K562 (cell line): ENCODE results near the gene MDC1. TPM values are rescaled to one million over a fixed set of nuclear protein-coding genes. Genes with fewer than 3 reads are reported as not detected.

ENCODE experiments used
- ADNP ChIP-seq: fragments of 200-800 bp; sonication (Bioruptor generic); IDR thresholded peaks from 2 replicates; pipeline ENCODE4 v1.6.1; 2016; ENCODE audit warnings: missing genetic modification characterization, missing compliant biosample characterization
- ATF1 ChIP-seq, 2 experiments: fragments of 450-650 bp in 1 of 2; IDR thresholded peaks; 2 replicates each; pipeline ENCODE4 v1.6.1; 2016; ENCODE audit warnings: missing compliant biosample characterization in 1 of 2, missing genetic modification characterization in 1 of 2
- CTBP1 ChIP-seq: fragments of 450-650 bp; IDR thresholded peaks from 2 replicates; pipeline ENCODE4 v1.6.1; 2016; ENCODE audit warnings: borderline replicate concordance
- E2F1 ChIP-seq: sonication (generic); formaldehyde crosslinking; IDR thresholded peaks from 2 replicates; pipeline ENCODE4 v1.8.1; 2023; ENCODE audit warnings: mild to moderate bottlenecking, missing genetic modification reagents, moderate library complexity
- ESRRB ChIP-seq: fragments of 250-450 bp; sonication (Bioruptor Pico); IDR thresholded peaks from 2 replicates; pipeline ENCODE4 v1.5.0; 2020; ENCODE audit warnings: mild to moderate bottlenecking, moderate library complexity, borderline replicate concordance
- FOXA1 ChIP-seq: fragments of 450-650 bp; IDR thresholded peaks from 2 replicates; pipeline ENCODE4 v1.6.1; 2016; ENCODE audit warnings: mild to moderate bottlenecking, borderline replicate concordance
- GTF2F1 ChIP-seq: IDR thresholded peaks from 2 replicates; pipeline ENCODE4 v1.6.1; 2011; ENCODE audit warnings: low read depth, low read length, improper control_type of control experiment
- MAFK ChIP-seq: IDR thresholded peaks from 2 replicates; pipeline ENCODE4 v1.6.1; 2011; ENCODE audit warnings: low read length, improper control_type of control experiment
- NFXL1 ChIP-seq: fragments of 450-650 bp; formaldehyde crosslinking; IDR thresholded peaks from 2 replicates; pipeline ENCODE4 v1.4.0; 2021; ENCODE audit warnings: mild to moderate bottlenecking
- NR3C1 ChIP-seq: sonication (generic); formaldehyde crosslinking; IDR thresholded peaks from 2 replicates; pipeline ENCODE4 v1.8.1; 2022; ENCODE audit warnings: missing genetic modification reagents
- PTBP1 ChIP-seq: fragments of 200-400 bp; formaldehyde crosslinking; IDR thresholded peaks from 2 replicates; pipeline ENCODE4 v1.6.1; 2017; ENCODE audit warnings: low read depth, low read length
- PTRF ChIP-seq: fragments of 450-650 bp; IDR thresholded peaks from 2 replicates; pipeline ENCODE4 v1.6.1; 2016; ENCODE audit warnings: mild to moderate bottlenecking, missing genetic modification characterization, missing compliant biosample characterization
- RBBP5 ChIP-seq: fragments of 200-600 bp; sonication (generic); IDR thresholded peaks from 2 replicates; pipeline ENCODE4 v1.6.1; 2012; ENCODE audit warnings: borderline replicate concordance, mild to moderate bottlenecking, low read length, control low read depth, inconsistent platforms; ENCODE audit not compliant: insufficient read depth, poor library complexity, severe bottlenecking
- RCOR1 ChIP-seq, 2 experiments: IDR thresholded peaks; 2 replicates each; pipeline ENCODE4 v1.6.1; 2012; ENCODE audit warnings: low read depth in 2 of 2, low read length in 2 of 2, borderline replicate concordance in 1 of 2, improper control_type of control experiment in 1 of 2
- RNF2 ChIP-seq: sonication (generic); IDR thresholded peaks from 2 replicates; pipeline ENCODE4 v1.6.1; 2016
- SNAPC5 ChIP-seq: fragments of 250-450 bp; sonication (Bioruptor Pico); IDR thresholded peaks from 2 replicates; pipeline ENCODE4 v1.8.0; 2021; ENCODE audit warnings: moderate library complexity, mild to moderate bottlenecking, inconsistent platforms
- TBL1XR1 ChIP-seq, 2 experiments: IDR thresholded peaks; 2 replicates each; pipeline ENCODE4 v1.6.1; 2012; ENCODE audit warnings: improper control_type of control experiment in 2 of 2, low read length in 2 of 2, mild to moderate bottlenecking in 1 of 2
- U2AF1 ChIP-seq: fragments of 200-400 bp; formaldehyde crosslinking; optimal IDR thresholded peaks from 2 replicates; pipeline ENCODE3; 2017; ENCODE audit warnings: mild to moderate bottlenecking, low read depth, low read length, moderate library complexity
- VEZF1 ChIP-seq: fragments of 200-800 bp; sonication (Bioruptor generic); IDR thresholded peaks from 2 replicates; pipeline ENCODE4 v1.6.1; 2017; ENCODE audit warnings: missing genetic modification characterization, missing compliant biosample characterization
- ZC3H4 ChIP-seq: sonication (generic); formaldehyde crosslinking; IDR thresholded peaks from 2 replicates; pipeline ENCODE4 v1.9.0; 2021; ENCODE audit warnings: missing genetic modification reagents, borderline replicate concordance
- ZNF12 ChIP-seq: sonication (generic); formaldehyde crosslinking; IDR thresholded peaks from 2 replicates; pipeline ENCODE4 v1.4.0; 2020; ENCODE audit warnings: mild to moderate bottlenecking, missing genetic modification reagents
- ZNF133 ChIP-seq: fragments of 250-450 bp; sonication (Bioruptor Pico); IDR thresholded peaks from 2 replicates; pipeline ENCODE4 v1.4.0; 2020; ENCODE audit warnings: mild to moderate bottlenecking
- ZNF134 ChIP-seq: fragments of 250-450 bp; sonication (Bioruptor Pico); conservative IDR thresholded peaks from 2 replicates; pipeline ENCODE4 v1.4.0; 2020
- ZNF354B ChIP-seq: fragments of 250-450 bp; sonication (Bioruptor Pico); IDR thresholded peaks from 2 replicates; pipeline ENCODE4 v1.4.0; 2020
- ZNF707 ChIP-seq: fragments of 250-450 bp; sonication (Bioruptor Pico); conservative IDR thresholded peaks from 2 replicates; pipeline ENCODE4 v1.8.0; 2022; ENCODE audit warnings: inconsistent platforms, mild to moderate bottlenecking, moderate library complexity
- ZSCAN32 ChIP-seq: fragments of 450-650 bp; formaldehyde crosslinking; IDR thresholded peaks from 2 replicates; pipeline ENCODE4 v1.4.0; 2020; ENCODE audit warnings: mild to moderate bottlenecking, moderate library complexity
- polyA plus RNA-seq, 8 experiments: library from polyadenylated mRNA; depleted of rRNA in 4 of 8; stranded (reverse) in 5 of 8; unstranded in 3 of 8; fragments of >200 nt; fragmentation: Nextera tagmentation in 2 of 8; fragmentation: Illumina TruSeq in 1 of 8; extraction: Ambion mirVana in 2 of 8; extraction: Trizol in 1 of 8; gene quantifications; 2 replicates each; pipeline versions ENCODE4 v1.2.1 to v1.2.3, GENCODE V29; 2011 to 2014; ENCODE audit warnings: inconsistent platforms in 1 of 8, missing spikeins in 1 of 8
- total RNA-seq, 7 experiments: library from RNA; depleted of rRNA in 6 of 7; stranded (reverse); fragments of >200 nt in 6 of 7; fragmentation: Illumina TruSeq in 2 of 7; extraction: Trizol in 2 of 7; gene quantifications; 2 replicates each; pipeline versions ENCODE4 v1.2.1 to v1.2.3, GENCODE V29; 2011 to 2021; ENCODE audit warnings: low replicate concordance in 1 of 7

MDC1 gene
- total and polyA plus RNA-seq, 9 of the 15 experiments (the other 6 are each of a cell fraction or from before 2014, with no cell fraction given), result 8.2 to 114 (median 20.0) TPM

- TF ChIP-seq CTBP1, result peak; percentile 91; the same call in 1 of the 2 replicates
- TF ChIP-seq PTRF (tag), result no peak
- no peak; the same call in 1 of the 2 replicates for TF ChIP-seq ZNF707 (CRISPR knock-in tag)
- peak; percentile 87; the same call in 1 of the 2 replicates for TF ChIP-seq GTF2F1
- no peak for TF ChIP-seq NR3C1 (CRISPR knock-in tag)
- no peak for TF ChIP-seq ZNF133 (CRISPR knock-in tag)
- TF ChIP-seq ADNP (tag), result no peak
- no peak for TF ChIP-seq PTBP1
- TF ChIP-seq ZSCAN32 (CRISPR knock-in tag), result no peak
- TF ChIP-seq ZNF354B, result no peak
- no peak for TF ChIP-seq FOXA1
- peak; percentile 98 for TF ChIP-seq MAFK
- TF ChIP-seq E2F1 (CRISPR knock-in tag), result peak; percentile 100
- peak; percentile 92; the same call in 1 of the 2 replicates for TF ChIP-seq RNF2
- TF ChIP-seq RCOR1 (IDR thresholded peaks at IDR 0.05; ENCODE audit: borderline replicate concordance in 1 of 2, low read depth in 2 of 2, low read length in 2 of 2), result peak; percentile 10 to 82
- TF ChIP-seq VEZF1 (CRISPR knock-in tag), result peak; percentile 83
- TF ChIP-seq TBL1XR1 (IDR thresholded peaks at IDR 0.05; ENCODE audit: low read length in 2 of 2), result peak; percentile 86 to 94; a peak in 3 of 4 replicates
- TF ChIP-seq ESRRB (CRISPR knock-in tag), result no peak
- TF ChIP-seq ZNF12 (CRISPR knock-in tag), result no peak; the same call in 1 of the 2 replicates
- no peak for TF ChIP-seq ZC3H4 (CRISPR knock-in tag)
- TF ChIP-seq NFXL1, result no peak
- TF ChIP-seq U2AF1, result no peak
- TF ChIP-seq SNAPC5, result no peak
- peak; percentile 71 for TF ChIP-seq RBBP5
- TF ChIP-seq ATF1 (CRISPR knock-in tag; IDR thresholded peaks at IDR 0.05), result no peak; the same call in 1 of the 2 replicates
- TF ChIP-seq ATF1 (tag; IDR thresholded peaks at IDR 0.05), result peak; percentile 97
- no peak for TF ChIP-seq ZNF134 (CRISPR knock-in tag)
Observed at GRCh38 chr6:30717129-30717844, at the start of gene MDC1 (continued).
